Neutrophil (primary cell): ENCODE results near the gene MYL10.

Experiments
- H3K27ac ChIP-seq: fragments of 200-600 bp; sonication (generic); 2 replicates; pipeline ENCODE4 v1.5.1; 2016; ENCODE audit warnings: mild to moderate bottlenecking, moderate library complexity
- H3K27me3 ChIP-seq: fragments of 200-600 bp; sonication (generic); 2 replicates; pipeline ENCODE4 v1.6.0; 2016; ENCODE audit warnings: mild to moderate bottlenecking
- H3K36me3 ChIP-seq: fragments of 200-600 bp; sonication (generic); 2 replicates; pipeline ENCODE4 v1.5.1; 2017
- H3K4me1 ChIP-seq, 2 experiments: fragments of 200-600 bp in 1 of 2; sonication (generic) in 1 of 2; 1 replicate in 1 of 2; 2 replicates in 1 of 2; pipeline versions ENCODE4 v1.5.1 to v1.6.1; 2013 to 2016; ENCODE audit warnings: low read depth in 1 of 2, low read length in 1 of 2, mild to moderate bottlenecking in 1 of 2, moderate library complexity in 1 of 2; ENCODE audit not compliant: control insufficient read depth in 1 of 2, insufficient read depth in 1 of 2
- H3K4me3 ChIP-seq, 2 experiments: fragments of 200-600 bp in 1 of 2; sonication (generic) in 1 of 2; 1 replicate in 1 of 2; 2 replicates in 1 of 2; pipeline ENCODE4 v1.5.1; 2013 to 2016; ENCODE audit warnings: low read depth in 1 of 2, low read length in 1 of 2, mild to moderate bottlenecking in 1 of 2, moderate library complexity in 1 of 2
- H3K9me3 ChIP-seq: fragments of 200-600 bp; sonication (generic); 2 replicates; pipeline ENCODE4 v1.5.1; 2016
- TF ChIP-seq, protein P1 (sequence below): fragments of 200-600 bp; sonication (generic); IDR thresholded peaks from 2 replicates; pipeline ENCODE4 v1.5.1; 2016; ENCODE audit warnings: antibody characterized with exemption

Gene MYL10

DNA sequence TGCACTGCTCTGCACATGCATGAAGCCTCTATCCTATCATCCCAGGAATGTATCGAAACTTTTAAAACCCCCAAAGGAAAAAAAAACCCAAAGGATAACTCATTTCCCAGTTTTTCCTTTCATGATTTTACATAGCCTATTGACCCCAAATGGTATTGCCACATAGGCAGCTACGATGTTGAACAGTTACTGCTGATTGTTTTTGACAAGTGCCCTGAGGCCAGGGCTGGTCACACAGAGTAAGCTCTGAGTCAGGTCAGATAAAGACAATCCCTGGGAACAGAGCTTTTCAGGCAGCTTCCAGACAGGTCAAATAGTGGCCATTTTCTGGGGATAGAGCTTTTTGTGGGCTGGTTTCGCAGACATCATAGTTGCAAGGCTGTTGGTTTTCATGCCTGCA, 52.1 kb downstream of the MYL10 start:
- H3K4me1 ChIP-seq: peaks cover 14 to 17% of the 10 kb centered on the region in 2 experiments
- H3K27me3 ChIP-seq: no peaks in the 10 kb centered on the region
- H3K9me3 ChIP-seq: no peaks in the 10 kb centered on the region
- no peak overlapping the region for H3K27ac ChIP-seq
- H3K4me3 ChIP-seq: no peak overlapping the region
- H3K36me3 ChIP-seq: no peaks in the 10 kb centered on the region
- TF ChIP-seq, protein P1, sequence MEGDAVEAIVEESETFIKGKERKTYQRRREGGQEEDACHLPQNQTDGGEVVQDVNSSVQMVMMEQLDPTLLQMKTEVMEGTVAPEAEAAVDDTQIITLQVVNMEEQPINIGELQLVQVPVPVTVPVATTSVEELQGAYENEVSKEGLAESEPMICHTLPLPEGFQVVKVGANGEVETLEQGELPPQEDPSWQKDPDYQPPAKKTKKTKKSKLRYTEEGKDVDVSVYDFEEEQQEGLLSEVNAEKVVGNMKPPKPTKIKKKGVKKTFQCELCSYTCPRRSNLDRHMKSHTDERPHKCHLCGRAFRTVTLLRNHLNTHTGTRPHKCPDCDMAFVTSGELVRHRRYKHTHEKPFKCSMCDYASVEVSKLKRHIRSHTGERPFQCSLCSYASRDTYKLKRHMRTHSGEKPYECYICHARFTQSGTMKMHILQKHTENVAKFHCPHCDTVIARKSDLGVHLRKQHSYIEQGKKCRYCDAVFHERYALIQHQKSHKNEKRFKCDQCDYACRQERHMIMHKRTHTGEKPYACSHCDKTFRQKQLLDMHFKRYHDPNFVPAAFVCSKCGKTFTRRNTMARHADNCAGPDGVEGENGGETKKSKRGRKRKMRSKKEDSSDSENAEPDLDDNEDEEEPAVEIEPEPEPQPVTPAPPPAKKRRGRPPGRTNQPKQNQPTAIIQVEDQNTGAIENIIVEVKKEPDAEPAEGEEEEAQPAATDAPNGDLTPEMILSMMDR: no peak

DNA sequence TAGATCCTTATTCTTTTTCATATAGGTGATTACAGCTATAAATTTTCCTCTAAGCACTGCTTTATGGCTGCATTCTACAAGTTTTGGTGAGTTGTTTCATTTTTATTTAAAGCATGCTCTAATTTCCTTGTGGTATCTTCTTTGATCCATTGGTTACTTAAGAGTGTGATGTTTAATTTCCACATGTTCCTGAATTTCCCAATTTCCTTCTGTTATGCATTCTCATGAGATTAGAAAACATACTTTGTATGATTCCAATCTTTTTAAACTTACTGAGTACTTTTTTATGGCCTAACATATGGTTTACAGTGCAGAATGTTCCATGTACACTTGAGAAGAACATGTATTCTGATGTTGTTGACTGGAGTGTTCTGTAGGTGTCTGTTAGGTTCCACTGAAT, 53.4 kb downstream of the MYL10 start:
- Histone ChIP-seq H3K4me3 (no peak overlapping the region), H3K27ac (no peak overlapping the region), H3K27me3 (no peaks in the 10 kb centered on the region), H3K4me1 (peaks cover 14 to 17% of the 10 kb centered on the region in 2 experiments), H3K9me3 (no peaks in the 10 kb centered on the region), H3K36me3 (no peaks in the 10 kb centered on the region)
- TF ChIP-seq, protein P1: no peak

DNA sequence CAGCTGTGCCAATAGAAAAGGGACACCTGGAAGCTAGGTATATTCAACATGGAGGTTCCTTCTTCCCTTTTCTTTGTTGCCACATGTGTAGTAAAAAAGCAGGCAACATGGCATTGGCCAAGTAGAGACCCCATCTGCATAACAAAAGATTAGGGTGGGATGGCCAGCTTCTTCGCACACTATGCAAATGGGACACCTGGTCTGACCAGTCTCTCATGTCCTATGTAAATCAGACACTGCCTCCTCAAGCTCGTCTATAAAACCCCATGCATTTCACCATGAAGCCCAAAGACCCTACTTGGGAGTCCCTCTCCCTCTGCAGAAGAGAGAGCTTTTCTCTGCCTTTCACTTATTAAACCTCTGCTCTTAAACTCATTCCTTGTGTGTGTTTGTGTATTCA, 53.9 kb downstream of the MYL10 start:
- Histone ChIP-seq H3K9me3 (no peaks in the 10 kb centered on the region), H3K27me3 (no peaks in the 10 kb centered on the region), H3K4me3 (no peak overlapping the region), H3K27ac (no peak overlapping the region), H3K4me1 (peaks cover 14 to 17% of the 10 kb centered on the region in 2 experiments), H3K36me3 (no peaks in the 10 kb centered on the region)
- TF ChIP-seq, protein P1: no peak

DNA sequence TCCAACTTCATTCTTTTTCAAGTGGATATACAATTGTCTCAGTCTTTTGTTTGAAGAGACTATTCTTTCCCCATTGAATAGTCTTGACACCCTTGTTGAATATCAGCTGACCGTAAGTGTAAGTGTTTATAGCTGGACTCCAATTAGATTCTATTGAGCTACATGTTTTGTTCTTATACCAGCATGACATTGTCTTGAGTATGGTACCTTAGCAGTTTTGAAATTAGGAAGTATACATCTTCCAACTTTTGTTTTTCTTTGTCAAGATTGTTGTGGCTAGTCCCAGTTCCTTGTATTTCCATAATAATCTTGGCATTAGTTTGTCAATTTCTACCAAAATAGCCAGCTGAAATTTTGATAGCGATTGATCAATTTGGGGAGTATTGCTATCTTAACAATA, 56.9 kb downstream of the MYL10 start:
- no peak overlapping the region for H3K27ac ChIP-seq
- no peak overlapping the region for H3K4me3 ChIP-seq
- no peaks in the 10 kb centered on the region for H3K36me3 ChIP-seq
- no peaks in the 10 kb centered on the region for H3K27me3 ChIP-seq
- H3K9me3 ChIP-seq: no peaks in the 10 kb centered on the region
- peaks cover 14 to 17% of the 10 kb centered on the region in 2 experiments for H3K4me1 ChIP-seq
- TF ChIP-seq, protein P1: no peak

DNA sequence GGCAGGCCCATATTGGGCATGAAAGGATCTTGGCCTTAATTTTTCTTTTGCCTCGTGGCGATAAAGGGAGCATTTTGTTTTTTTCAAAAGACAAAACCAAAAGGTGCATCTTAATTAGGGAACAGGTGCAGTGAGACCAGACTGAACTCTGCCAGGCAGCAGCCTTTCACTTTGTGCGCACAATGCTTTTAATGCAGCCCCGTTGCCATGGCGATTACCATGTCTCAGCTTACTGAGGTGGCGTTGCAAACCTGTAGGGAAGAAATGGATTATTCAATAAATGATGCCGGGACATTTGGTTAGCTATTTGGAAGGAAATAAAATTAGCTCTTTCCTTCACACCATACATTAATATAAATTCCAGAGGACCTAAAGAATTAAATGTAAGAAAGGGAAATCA, 61.9 kb downstream of the MYL10 start:
- H3K36me3 ChIP-seq: no peaks in the 10 kb centered on the region
- H3K4me3 ChIP-seq: no peak overlapping the region
- no peaks in the 10 kb centered on the region for H3K9me3 ChIP-seq
- no peaks in the 10 kb centered on the region for H3K27me3 ChIP-seq
- TF ChIP-seq, protein P1: no peak
- no peak overlapping the region for H3K27ac ChIP-seq
- H3K4me1 ChIP-seq: no peaks in the 10 kb centered on the region
